ENCODE measurements around the gene UGGT1.

The UGGT1 gene

DNA sequence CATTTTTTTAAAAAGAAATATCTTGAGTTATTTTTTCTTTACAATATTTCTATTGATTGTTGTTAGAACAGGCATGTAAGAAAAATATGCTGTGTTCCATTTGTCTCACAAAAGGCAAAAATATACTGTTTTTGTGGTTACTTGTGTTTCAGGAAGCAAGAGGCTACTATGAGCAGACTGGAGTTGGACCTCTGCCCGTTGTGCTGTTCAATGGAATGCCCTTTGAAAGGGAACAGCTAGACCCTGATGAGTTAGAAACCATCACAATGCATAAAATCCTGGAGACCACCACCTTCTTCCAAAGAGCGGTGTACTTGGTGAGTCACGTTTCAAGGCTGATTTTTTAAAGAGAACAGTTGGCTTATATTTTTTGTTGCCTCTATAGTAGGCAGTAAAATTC lies 54.7 kb downstream of the UGGT1 start:
- Histone ChIP-seq H3F3A (ENCODE audit: low read depth) (no peaks in the 10 kb centered on the region), H3K27me3 (ENCODE audit: insufficient read depth, low read length, poor library complexity, severe bottlenecking) (no peaks in the 10 kb centered on the region), H3K79me2 (ENCODE audit: insufficient read depth, low read length) (no peaks in the 10 kb centered on the region), H3K36me3 (ENCODE audit: insufficient read depth, low read length) (peaks cover 60% of the 10 kb centered on the region; the same call in 1 of the 2 replicates), H2AFZ (ENCODE audit: low read length) (no peak overlapping the region), H3K4me1 (ENCODE audit: insufficient read depth, low read length, poor library complexity, severe bottlenecking) (no peaks in the 10 kb centered on the region), H3K9ac (ENCODE audit: low read depth, low read length, poor library complexity, severe bottlenecking) (no peak overlapping the region), H3K4me2 (ENCODE audit: low read depth, low read length, poor library complexity, severe bottlenecking) (no peak overlapping the region), H3K9me3 (ENCODE audit: insufficient read depth, low read depth, low read length) (no peaks in the 10 kb centered on the region), H4K20me1 (ENCODE audit: insufficient read depth, low read length, poor library complexity, severe bottlenecking) (no peaks in the 10 kb centered on the region), H3K4me3 (ENCODE audit: low read length, poor library complexity, severe bottlenecking) (no peak overlapping the region), H3K9me2 (replicated peaks; ENCODE audit: low read depth, low read length) (no peaks in the 10 kb centered on the region)
- TF ChIP-seq, protein P1, sequence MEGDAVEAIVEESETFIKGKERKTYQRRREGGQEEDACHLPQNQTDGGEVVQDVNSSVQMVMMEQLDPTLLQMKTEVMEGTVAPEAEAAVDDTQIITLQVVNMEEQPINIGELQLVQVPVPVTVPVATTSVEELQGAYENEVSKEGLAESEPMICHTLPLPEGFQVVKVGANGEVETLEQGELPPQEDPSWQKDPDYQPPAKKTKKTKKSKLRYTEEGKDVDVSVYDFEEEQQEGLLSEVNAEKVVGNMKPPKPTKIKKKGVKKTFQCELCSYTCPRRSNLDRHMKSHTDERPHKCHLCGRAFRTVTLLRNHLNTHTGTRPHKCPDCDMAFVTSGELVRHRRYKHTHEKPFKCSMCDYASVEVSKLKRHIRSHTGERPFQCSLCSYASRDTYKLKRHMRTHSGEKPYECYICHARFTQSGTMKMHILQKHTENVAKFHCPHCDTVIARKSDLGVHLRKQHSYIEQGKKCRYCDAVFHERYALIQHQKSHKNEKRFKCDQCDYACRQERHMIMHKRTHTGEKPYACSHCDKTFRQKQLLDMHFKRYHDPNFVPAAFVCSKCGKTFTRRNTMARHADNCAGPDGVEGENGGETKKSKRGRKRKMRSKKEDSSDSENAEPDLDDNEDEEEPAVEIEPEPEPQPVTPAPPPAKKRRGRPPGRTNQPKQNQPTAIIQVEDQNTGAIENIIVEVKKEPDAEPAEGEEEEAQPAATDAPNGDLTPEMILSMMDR (conservative IDR thresholded peaks at IDR 0.05; ENCODE audit: low read length) = no peak
- no peak for TF ChIP-seq EZH2phosphoT487 (IDR thresholded peaks at IDR 0.05; ENCODE audit: borderline replicate concordance)

DNA sequence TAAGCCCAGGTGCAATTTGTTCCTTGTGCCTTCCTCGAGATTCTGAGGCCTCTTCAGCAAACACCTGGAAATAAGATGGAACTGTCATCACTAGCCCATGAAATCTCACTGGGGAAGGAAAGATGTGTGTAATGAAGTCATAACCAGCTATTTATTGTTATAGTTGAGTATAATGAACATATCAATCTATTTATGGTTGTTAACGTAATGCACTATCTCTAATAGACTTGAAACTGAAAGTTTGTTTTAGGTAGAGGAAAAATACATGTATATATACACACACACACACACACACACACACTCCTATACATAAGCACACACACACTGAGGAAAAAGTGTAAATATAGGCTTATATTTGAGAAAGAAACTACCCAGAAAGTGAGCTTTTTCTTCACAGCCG lies 62.8 kb downstream of the UGGT1 start:
- no peak overlapping the region for H3K4me2 ChIP-seq (ENCODE audit: low read depth, low read length, poor library complexity, severe bottlenecking)
- H3K36me3 ChIP-seq (ENCODE audit: insufficient read depth, low read length) = peaks cover 89% of the 10 kb centered on the region

DNA sequence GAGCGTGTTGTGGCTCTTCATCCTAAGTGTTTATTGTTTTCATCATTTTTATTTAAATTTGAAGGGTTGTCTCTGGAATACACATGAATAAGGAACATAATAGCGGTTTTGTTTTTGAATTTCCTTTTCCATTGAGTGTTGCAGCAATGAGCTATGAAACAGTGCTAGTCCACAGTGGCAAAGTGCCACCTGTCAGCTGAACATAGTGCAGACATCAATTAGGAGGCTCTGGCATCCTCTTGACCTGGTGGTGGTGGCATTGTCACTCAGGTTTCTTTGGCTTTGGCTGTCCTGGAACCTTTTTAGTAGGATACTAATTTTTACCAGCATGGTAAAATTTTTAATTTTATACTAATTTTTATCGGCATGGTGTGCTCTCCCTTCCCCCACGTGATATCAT lies 63.2 kb downstream of the UGGT1 start:
- H3K9me2 ChIP-seq (replicated peaks; ENCODE audit: low read depth, low read length) = no peaks in the 10 kb centered on the region
- H3K36me3 ChIP-seq (ENCODE audit: insufficient read depth, low read length) = peaks cover 88% of the 10 kb centered on the region
- H3F3A ChIP-seq (ENCODE audit: low read depth) = no peaks in the 10 kb centered on the region
- H2AFZ ChIP-seq (ENCODE audit: low read length) = no peak overlapping the region
- H3K4me3 ChIP-seq (ENCODE audit: low read length, poor library complexity, severe bottlenecking) = no peak overlapping the region
- H3K27me3 ChIP-seq (ENCODE audit: insufficient read depth, low read length, poor library complexity, severe bottlenecking) = no peaks in the 10 kb centered on the region
- H3K9ac ChIP-seq (ENCODE audit: low read depth, low read length, poor library complexity, severe bottlenecking) = no peak overlapping the region
- H3K9me3 ChIP-seq (ENCODE audit: insufficient read depth, low read depth, low read length) = no peaks in the 10 kb centered on the region
- TF ChIP-seq EZH2phosphoT487 (IDR thresholded peaks at IDR 0.05; ENCODE audit: borderline replicate concordance) = no peak
- TF ChIP-seq, protein P1 (conservative IDR thresholded peaks at IDR 0.05; ENCODE audit: low read length) = no peak
- no peaks in the 10 kb centered on the region for H4K20me1 ChIP-seq (ENCODE audit: insufficient read depth, low read length, poor library complexity, severe bottlenecking)
- H3K4me1 ChIP-seq (ENCODE audit: insufficient read depth, low read length, poor library complexity, severe bottlenecking) = no peaks in the 10 kb centered on the region
- no peak overlapping the region for H3K4me2 ChIP-seq (ENCODE audit: low read depth, low read length, poor library complexity, severe bottlenecking)
- H3K79me2 ChIP-seq (ENCODE audit: insufficient read depth, low read length) = no peaks in the 10 kb centered on the region

More for the DNA sequence above, 62.8 kb downstream of the UGGT1 start:
- Histone ChIP-seq H3K9ac (ENCODE audit: low read depth, low read length, poor library complexity, severe bottlenecking) (no peak overlapping the region), H3K4me1 (ENCODE audit: insufficient read depth, low read length, poor library complexity, severe bottlenecking) (no peaks in the 10 kb centered on the region), H3K27me3 (ENCODE audit: insufficient read depth, low read length, poor library complexity, severe bottlenecking) (no peaks in the 10 kb centered on the region), H2AFZ (ENCODE audit: low read length) (no peak overlapping the region), H3K9me3 (ENCODE audit: insufficient read depth, low read depth, low read length) (no peaks in the 10 kb centered on the region), H3K9me2 (replicated peaks; ENCODE audit: low read depth, low read length) (no peaks in the 10 kb centered on the region), H3K4me3 (ENCODE audit: low read length, poor library complexity, severe bottlenecking) (no peak overlapping the region), H4K20me1 (ENCODE audit: insufficient read depth, low read length, poor library complexity, severe bottlenecking) (no peaks in the 10 kb centered on the region), H3K79me2 (ENCODE audit: insufficient read depth, low read length) (no peaks in the 10 kb centered on the region), H3F3A (ENCODE audit: low read depth) (no peaks in the 10 kb centered on the region)
- TF ChIP-seq, protein P1 (conservative IDR thresholded peaks at IDR 0.05; ENCODE audit: low read length) = no peak
- TF ChIP-seq EZH2phosphoT487 (IDR thresholded peaks at IDR 0.05; ENCODE audit: borderline replicate concordance) = no peak
